ENCODE measurements around the gene S100A13.
"Not testable (repeated sequence)": the region's sequence is repeated elsewhere in the genome, so short reads cannot be mapped to it uniquely, and the experiment has no call there.

Gene S100A13

DNA sequence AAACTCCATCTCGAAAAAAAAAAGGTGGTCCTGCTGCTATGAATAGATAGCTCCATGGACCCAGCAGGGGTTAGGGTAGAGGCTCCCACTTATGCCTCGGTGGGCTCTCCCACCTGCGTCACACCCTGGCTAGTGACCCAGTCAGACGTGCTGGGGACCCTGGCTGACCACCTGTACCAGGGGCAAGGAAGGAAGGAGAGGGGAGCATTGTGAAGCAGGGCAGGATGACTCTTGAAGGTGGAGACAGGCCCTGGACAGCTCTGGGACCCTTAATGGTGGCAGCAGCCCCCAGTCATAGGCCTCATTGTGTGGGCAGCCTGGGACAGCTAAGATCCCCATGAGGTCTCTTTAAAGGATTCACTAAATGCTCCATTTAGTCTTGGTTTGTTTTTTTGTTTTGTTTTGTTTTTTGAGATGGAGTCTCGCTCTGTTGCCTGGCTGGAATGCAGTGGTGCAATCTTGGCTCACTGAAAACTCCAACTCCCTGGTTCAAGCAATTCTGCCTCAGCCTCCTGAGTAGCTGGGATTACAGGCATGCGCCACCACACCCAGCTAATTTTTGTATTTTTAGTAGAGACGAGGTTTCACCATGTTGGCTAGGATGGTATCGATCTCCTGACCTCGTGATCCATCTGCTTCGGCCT, 20.8 kb upstream of the S100A13 start:
- DNase-seq (ENCODE audit: low spot score), result no peak

DNA sequence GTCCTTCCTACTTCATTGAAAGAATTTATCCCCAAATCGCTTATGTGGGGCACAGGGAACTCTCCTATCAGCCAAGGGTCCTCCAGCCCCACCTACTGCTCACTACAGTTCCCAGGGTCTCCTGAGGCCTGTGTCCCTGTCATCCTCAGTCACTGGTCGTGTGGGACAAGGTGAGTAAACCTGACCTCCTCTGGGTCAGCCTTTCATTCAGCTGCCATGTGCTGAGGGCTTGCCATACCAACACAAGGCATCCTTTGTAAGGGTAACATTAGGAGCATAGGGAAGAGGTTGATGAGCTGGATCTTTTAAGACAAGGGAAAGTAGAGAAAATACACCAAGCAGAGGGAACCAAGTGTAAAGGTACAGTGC, 20.0 kb upstream of the S100A13 start:
- no peak for DNase-seq (ENCODE audit: low spot score)

DNA sequence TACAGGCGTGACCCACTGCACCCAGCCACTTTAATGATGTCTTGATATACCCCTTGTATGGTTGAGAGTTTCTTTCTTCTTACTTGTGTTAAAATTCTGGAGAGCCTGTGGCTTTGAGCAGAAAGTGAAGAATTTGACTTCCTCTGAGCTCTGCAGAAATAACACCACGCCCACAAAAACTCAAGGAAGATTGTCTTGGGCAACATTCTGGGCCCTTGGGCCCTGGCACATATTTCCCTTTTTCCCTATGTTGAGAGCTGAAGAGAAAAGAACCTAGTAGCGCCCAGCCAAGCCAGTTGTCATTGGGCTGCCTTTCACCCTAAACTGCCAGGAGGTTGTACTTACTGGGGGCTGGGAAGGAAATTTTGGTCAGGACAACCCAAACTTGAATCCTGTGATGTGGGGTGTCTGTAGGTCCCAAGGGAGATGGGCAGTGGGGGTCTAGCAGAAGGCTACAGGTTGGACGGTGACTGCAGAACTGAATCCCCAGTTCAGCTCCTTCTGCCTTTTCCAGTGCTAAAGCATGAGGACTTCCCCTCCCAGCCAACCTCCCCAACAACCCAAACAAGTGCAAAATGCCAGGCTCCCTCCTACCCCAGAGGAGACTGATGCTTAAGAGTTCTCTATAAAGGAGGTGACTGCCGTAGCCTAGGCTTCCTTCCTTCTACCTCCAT, 19.5 kb upstream of the S100A13 start:
- no peak for DNase-seq (ENCODE audit: low spot score)

DNA sequence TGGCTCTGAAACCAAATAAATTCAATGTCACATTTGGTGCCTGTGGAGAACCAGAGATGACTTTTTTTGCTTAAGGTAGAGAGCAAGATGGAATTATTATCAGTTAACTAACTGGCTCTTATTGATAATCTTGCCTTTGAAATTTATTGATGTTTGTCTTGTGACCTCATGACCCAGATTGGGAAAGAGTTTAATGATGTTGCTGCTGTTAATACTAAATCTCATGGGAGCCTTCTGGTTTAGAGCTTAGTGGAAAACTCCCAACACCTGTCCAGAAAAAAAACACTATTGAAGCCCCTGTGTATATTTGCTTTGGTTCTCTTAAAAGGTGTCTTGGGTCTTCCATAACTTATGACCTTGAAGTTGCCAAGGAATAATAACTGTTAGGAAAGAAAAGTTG, 16.5 kb upstream of the S100A13 start:
- no peak for DNase-seq (ENCODE audit: low spot score)

DNA sequence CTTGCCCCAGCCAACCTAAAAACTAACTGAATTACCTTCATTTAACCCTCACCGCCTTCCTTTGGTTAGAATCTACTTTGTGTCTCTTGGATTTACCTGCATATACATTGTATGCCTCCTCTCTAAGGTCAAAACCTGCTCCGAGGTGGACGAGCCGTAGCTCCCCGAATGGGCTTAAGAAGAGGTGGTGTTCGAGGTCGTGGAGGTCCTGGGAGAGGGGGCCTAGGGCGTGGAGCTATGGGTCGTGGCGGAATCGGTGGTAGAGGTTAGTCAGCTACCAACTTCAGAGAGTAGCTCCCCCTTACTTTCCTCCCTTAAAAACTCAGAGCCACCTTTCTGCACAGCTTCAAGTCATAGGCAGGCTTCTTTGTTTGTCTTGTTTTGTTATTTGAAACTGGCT, 15.8 kb upstream of the S100A13 start:
- DNase-seq (ENCODE audit: low spot score), result no peak

DNA sequence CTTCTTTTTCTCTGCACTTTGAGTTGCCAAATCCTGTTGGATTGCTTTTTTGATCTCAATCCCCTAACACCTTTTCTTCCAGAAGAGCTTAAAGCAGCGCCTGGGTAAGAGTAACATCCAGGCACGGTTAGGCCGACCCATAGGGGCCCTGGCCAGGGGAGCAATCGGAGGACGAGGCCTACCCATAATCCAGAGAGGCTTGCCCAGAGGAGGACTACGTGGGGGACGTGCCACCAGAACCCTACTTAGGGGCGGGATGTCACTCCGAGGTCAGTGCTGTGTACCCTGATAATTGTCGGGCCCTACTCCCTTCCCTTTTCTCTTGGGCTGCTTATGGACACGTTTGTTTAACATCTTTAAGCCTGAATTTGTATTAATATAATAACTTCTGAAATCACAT, 14.9 kb upstream of the S100A13 start:
- no peak for DNase-seq (ENCODE audit: low spot score)

DNA sequence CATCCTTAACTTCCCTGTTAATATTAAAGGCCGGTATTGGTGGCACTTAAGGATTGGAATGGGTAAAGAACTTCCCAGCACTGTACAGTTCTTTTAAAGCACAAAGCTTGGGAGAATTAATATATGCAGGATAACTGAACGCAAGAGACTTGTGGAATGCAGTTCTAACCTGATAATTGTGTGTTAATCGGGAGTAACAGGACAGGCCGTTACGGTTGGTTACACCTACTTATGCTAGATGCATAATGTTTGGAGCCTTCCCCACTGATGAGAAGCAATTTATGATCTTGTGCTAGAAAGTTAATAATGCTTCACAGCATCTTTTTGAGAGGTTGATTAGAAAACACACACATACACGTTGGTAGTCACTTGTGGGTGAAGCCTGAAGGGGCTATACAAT, 13.6 kb upstream of the S100A13 start:
- DNase-seq (ENCODE audit: low spot score), result no peak

DNA sequence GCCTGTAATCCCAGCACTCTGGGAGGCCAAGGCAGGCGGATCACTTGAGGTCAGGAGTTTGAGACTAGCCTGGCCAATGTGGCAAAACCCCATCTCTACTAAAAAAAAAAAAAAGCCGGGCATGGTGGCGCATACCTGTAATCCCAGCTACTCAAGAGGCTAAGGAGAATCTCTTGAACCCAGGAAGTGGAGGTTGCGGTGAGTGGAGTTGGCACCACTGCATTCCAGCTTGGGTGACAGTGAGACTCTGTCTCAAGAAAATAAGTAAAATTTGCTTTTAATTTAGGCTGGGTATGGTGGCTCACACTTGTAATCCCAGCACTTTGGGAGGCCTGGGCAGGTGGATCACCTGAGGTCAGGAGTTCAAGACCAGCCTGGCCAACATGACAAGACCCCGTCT, 12.9 kb upstream of the S100A13 start:
- DNase-seq (ENCODE audit: low spot score), result not testable (repeated sequence)

DNA sequence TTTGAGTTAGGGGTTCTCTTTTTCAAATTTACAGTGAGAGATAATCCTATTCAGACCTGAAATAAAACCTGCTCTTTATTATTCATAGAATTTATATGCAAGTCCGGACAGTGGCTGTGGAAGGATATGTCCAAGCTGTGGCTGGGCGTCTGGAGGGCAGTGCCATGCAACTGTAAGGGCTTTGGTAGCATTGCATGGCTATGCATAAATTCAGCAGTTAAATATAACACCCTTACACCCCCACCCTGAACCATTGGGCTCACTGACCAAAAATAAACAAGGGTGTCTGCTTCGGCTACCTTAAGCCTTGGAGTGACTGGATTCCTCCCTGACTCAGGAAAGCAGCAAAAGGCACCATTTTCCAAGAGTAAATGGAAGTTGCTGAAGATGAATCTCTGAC, 12.0 kb upstream of the S100A13 start:
- no peak for DNase-seq (ENCODE audit: low spot score)

DNA sequence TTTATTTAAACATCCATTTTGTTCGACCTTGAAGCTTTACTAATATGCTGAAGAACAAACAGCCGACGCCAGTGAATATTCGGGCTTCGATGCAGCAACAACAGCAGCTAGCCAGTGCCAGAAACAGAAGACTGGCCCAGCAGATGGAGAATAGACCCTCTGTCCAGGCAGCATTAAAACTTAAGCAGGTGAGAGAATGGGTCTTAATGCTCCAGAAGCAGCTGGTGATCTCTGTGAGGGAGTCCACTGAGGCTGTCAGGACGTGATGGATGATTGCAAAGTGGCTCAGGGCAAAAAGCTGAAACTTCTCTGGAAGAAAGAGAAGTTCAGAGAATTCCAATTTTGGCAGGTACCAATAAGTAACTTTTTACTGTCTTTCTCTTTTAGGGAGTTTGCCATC, 11.0 kb upstream of the S100A13 start:
- no peak for DNase-seq (ENCODE audit: low spot score)

DNA sequence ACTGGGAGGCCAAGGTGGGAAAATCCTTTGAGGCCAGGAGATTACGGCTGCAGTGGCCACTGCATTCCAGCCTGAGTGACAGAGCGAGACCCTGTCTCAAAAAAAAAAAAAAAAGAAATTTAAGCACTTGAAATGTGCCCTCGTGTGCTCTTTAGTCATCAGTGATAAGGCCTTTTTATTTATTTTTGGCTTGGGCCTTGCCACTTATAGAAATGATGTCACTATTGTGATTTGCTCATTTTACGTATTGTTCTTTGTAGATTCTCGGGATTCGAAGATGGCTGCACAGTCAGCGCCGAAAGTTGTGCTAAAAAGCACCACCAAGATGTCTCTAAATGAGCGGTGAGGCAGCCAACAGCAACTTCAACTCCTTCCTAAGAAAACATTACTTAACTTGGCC, 9.0 kb upstream of the S100A13 start:
- DNase-seq (ENCODE audit: low spot score), result no peak

DNA sequence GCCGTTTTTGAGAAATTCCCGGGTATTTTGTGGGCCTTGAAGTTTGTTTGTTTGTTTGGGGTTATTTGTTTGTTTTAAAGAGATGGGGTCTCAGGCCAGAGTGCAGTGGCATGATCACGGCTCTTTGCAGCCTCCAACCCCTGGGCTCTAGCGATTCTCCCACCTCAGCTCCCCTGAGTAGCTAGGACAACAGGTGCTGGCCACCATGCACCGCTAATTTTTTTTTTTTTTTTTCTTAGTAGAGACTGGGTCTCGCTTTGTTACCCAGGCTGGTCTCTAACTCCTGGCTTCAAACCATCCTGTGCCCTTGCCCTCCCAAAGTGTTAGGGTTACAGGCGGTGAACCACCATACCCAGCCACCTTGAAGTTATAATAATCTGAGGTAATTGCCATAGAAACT, 8.6 kb upstream of the S100A13 start:
- no peak for DNase-seq (ENCODE audit: low spot score)

DNA sequence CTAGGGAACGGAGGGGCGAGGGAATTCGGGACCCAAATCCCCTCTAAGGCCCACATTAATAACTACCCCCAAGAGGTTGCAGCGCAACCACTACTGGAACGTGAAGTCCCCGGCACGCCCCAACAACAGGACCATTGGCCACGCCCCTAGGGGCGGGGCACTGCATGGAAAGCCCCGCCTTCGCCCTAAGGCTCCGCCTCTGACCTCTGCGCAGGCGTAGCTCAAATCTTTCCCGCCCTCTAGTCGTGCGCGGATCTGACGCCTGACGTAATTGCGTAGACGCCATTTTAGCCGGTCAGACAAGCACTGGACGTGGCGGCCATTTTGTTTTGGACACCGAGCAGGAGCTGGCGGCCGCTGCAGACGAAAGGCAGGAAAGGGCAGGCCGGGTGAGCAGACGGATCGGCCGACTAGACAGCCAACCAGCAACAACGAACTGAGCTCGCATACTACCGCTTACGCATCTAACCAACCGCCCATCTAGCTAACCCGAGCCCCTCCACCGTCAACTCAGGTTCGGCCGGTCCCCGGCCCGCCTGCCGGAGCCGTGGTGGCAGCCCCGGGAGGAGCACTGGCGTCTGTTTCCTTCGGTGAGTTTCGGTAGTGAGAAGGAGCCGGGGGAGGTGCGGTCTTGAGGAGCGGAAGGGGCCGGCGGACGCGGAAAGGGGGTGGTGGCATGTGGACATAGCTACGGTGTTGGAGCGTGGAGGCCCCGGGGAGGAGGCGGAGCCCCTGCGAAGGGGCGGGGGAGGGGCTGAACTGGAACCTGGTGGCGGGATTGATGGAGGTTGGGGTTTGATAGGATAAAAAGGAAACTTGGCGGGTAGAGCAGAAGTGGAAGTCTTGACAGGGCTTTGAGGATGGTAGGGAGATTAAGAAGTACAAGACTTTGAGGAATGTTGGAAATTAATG, 6.7 kb upstream of the S100A13 start, which contains the start of gene CHTOP:
Gene CHTOP (plus strand): TSS at position 313 of the 912 bp plus-strand sequence. CDS start 2,523 bp downstream, outside the sequence.
- DNase-seq (ENCODE audit: low spot score), result peak; percentile 98

DNA sequence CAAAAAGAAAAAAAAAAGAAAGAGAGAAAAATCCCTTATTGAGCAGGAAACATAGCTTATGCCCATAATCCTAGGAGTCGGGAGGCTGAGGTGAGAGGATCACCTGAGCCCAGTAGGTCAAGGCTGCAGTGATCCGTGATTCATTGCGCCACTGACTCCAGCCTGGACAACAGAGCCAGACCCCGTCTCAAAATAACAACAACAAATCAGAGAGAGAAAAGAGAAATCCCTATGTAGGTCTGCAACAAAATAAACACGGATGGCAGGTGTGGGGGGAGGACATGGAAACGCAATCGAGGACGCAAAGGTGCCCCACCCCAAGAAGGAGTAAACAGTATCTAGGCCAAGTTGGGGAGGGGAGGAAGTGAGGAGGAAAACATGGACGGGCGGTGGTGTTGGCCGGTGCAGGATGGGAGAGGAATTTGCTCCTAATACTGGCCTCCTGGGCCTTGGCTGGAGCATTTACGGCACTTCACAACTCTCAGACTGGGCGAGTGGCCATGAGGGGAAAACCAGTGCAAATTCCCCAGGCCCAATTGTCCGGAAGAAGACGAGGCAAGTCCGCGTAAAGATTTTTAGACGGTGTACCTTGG, 6.0 kb upstream of the S100A13 start:
- no peak for DNase-seq (ENCODE audit: low spot score)

DNA sequence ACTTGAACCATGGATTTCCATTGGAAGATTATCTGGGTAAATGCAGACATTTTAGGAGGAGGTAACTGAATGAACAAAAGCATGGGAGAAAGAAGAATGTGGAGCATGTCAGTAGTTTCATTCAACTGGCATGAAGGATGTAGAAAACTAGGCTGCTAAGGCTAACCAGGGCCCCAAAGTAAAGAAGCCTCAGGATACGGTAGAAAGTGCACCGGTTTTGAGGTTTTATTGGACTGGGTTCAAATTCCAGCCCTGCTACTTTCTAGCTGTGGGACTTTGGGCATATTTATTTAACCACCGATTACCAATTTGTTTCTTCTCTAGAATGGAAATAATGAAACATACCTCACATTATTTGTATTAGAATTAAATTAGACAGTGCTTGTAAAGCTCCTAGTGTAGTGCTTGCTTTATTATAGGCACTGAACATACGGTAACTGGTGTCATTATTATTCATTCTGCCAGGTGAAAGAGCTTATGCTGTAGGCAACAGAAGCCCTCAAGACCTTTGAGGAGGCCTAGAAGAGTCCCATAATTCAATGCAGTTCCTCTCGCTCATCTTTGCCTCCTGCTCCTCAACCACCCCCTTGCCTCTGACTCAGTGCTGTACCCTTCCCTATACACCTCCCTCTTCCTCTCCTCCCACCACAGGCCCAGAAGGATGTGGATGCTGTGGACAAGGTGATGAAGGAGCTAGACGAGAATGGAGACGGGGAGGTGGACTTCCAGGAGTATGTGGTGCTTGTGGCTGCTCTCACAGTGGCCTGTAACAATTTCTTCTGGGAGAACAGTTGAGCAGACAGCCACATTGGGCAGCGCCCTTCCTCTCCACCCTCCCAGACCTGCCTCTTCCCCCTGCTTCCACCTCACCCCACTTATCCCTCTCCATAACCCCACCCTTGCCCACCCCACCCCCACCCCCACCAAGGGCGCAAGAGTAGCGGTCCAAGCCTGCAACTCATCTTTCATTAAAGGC, 4.0 kb upstream of the S100A13 start:
- no peak for DNase-seq (ENCODE audit: low spot score)

DNA sequence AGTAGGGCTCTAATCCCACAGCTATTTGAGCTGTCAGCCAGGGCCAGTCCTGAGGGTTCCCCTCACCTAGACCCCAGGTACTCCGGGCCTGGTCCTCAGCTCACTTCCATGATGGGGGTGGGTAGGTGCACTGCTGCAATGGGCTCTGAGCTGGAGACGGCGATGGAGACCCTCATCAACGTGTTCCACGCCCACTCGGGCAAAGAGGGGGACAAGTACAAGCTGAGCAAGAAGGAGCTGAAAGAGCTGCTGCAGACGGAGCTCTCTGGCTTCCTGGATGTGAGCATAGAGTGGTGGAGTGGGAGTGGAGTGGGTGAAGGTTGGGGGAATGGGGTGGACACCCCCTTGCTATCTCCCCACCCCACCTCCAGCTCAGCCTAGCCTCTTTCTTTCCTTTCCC, 3.1 kb upstream of the S100A13 start:
- DNase-seq (ENCODE audit: low spot score), result no peak

DNA sequence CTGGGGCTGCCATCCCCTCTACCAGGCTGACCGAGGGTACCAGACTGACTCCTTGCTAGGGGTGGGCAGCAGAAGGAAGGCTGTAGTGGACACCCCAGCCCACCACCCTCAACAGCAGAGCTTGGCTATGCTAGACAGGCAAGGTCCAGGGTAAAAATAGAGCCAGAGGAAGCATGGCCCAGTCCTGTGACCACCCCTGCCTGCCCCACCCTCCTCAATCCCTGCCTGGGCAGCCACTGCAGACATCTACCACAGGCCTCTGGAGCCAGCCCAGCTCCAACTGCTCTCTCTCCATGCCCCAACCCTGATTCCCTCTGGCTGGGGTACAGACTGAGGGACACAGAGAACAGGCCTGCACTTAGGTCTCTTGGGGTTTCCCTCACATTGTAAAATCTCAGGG, 2.7 kb upstream of the S100A13 start:
- DNase-seq (ENCODE audit: low spot score), result no peak

DNA sequence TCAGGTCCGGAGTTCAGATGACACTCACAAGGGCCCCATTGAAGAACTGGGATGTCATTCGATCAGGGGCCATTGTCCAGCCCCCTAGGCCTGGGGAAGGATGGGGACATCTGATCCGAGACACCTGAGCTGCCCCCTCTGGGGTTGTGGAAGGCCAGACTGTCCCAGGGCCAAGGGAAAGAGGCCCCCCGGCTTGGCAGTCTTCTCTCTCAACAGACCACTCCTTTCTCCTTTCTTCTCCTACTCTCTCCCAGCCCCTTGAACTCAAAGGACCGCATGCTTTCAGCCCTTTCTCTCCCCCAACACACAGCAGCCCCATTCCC, 2.0 kb upstream of the S100A13 start:
- no peak for DNase-seq (ENCODE audit: low spot score)

DNA sequence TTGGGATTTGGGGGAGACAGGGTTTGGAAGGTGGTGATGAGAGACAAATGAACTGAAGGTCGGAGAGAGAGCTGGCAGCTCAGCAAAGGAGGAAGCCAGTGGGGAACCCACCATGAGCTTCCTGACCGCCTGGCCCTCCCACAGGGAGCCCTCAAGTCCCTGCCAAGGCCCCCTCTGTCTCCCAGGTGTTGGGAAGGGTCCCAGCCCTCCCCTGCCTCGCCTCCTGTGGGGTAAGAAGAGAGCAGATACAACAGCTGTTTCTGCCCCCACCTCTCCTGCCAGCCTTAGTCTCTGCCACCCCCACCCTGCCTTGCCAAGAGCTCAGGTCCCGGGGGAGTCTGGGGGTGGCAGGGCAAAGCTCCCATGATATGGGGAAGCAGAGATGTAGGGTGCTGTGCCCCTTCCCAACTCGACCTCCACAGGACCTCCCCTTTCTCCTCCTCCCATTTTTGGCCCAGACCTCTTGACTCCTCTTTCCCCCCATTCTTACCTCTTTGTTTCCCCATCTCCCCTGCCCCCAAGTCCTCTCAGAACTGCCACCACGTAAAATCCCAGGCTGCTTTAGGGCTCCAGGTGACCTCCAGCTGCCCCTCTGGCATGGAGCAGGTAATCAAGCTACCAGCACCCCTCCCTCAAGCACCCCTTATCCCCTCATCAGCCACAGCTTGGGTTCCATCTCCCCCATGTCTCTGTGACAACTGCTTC, 1.5 kb upstream of the S100A13 start:
- no peak for DNase-seq (ENCODE audit: low spot score)

DNA sequence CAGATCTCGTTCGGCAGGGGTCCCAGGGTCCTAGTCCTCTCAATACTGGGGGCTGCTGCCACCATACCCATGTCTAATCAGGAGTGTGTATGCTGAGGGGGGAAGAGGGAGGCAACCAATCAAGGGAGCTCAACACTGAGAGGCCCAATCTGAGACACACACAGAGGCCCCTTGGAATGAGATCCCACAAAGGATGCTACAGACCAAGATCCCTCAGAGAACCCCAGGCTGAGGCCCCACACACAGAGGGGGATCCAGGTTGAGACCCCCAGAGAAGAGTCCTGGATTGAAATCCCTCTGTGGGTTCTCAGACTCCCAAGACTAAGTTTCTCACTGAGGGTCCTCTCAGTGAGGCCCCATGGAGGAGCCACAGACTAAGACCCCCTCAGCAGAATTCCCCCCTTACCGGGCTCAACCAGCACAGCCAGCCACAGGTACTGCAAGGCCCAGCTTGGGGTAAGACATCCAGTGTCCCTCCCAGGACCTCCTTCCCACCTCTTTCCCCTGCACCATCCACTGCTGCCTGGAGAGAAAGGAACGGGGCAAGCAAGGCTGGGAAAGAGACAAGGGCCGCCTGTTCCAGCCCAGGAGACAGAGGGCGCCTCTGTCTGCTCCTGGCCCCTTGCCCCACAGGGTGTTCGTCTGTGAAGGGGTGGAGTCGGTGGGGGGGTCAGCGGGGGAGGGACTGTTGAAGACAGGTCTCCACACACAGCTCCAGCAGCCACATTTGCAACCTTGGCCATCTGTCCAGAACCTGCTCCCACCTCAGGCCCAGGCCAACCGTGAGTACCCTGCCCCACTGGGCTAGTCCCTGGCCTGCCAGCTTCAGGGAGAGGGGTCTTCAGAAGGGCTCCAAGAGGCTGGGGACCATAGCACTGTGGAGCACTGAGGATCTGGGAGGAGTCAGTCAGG, 666 bp upstream of the S100A13 start, which contains the start of gene S100A1:
Gene S100A1 (plus strand): TSS at position 720 of the 912 bp plus-strand sequence. CDS start 2,088 bp downstream, outside the sequence.
- no peak for DNase-seq (ENCODE audit: low spot score)
